ENCODE data around the gene S1PR4.

The S1PR4 gene, protein sequence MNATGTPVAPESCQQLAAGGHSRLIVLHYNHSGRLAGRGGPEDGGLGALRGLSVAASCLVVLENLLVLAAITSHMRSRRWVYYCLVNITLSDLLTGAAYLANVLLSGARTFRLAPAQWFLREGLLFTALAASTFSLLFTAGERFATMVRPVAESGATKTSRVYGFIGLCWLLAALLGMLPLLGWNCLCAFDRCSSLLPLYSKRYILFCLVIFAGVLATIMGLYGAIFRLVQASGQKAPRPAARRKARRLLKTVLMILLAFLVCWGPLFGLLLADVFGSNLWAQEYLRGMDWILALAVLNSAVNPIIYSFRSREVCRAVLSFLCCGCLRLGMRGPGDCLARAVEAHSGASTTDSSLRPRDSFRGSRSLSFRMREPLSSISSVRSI

DNA sequence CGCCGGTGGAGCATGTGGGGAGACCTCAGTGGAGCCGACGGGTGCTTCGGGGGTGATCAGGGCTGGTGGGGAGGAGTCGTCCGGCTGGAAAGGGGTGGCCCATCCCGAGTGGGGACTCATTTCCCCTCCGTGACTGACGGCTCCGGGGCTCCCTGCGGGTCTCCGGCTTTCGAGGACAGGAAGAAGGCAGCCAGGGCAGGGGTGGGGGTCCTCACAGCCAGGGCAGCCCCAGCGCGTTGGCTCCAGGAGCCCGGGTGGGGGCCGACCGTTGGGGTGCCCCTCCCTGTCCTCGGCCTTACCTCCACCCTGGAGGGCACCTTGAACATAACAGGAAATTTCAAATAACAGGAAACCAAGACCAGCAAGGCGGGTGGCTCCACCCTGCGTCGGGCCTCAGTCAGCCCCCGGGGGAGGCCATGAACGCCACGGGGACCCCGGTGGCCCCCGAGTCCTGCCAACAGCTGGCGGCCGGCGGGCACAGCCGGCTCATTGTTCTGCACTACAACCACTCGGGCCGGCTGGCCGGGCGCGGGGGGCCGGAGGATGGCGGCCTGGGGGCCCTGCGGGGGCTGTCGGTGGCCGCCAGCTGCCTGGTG lies at the start of gene S1PR4:
Gene S1PR4, plus strand, starts transcription at position 393 of the 596 bp plus-strand sequence. Its CDS starts 24 bp downstream, at position 417.
- DNase-seq (ENCODE audit: low read depth in 2 of 2): no peak

DNA sequence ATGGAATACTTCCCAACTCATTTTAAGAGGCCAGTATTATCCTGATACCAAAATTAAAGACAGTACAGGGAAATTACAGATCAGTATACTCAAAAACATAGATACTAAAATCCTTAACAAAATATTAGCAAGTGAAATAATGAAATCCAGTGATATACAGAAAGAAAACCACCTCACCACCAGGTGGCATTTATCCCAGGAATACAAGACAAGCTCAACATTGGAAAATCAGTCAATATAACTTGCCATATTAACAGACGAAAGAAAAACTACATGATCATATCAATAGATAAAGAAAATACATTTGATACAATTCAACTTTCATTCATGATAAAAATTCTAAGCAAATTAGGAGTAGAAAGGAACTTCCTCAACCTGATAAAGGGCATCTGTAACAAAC lies 49.5 kb upstream of the S1PR4 start:
- peak; percentile 18 to 24 for DNase-seq (ENCODE audit: low read depth in 2 of 2)

DNA sequence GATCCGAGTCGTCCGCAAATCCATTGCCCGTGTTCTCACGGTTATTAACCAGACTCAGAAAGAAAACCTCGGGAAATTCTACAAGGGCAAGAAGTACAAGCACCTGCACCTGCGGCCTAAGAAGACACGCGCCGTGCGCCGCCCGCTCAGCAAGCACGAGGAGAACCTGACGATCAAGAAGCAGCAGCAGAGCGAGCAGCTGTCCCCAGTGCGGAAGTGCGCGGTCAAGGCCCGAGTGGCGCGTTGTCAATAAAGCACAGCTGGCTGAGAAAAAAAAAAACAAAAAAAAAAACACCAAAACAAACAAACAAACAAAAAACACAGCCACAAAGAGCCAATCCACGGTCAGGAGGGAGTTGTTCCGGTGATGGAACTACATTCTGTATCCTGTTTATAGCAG lies 47.4 kb upstream of the S1PR4 start:
- no peak for DNase-seq (ENCODE audit: low read depth in 2 of 2)

DNA sequence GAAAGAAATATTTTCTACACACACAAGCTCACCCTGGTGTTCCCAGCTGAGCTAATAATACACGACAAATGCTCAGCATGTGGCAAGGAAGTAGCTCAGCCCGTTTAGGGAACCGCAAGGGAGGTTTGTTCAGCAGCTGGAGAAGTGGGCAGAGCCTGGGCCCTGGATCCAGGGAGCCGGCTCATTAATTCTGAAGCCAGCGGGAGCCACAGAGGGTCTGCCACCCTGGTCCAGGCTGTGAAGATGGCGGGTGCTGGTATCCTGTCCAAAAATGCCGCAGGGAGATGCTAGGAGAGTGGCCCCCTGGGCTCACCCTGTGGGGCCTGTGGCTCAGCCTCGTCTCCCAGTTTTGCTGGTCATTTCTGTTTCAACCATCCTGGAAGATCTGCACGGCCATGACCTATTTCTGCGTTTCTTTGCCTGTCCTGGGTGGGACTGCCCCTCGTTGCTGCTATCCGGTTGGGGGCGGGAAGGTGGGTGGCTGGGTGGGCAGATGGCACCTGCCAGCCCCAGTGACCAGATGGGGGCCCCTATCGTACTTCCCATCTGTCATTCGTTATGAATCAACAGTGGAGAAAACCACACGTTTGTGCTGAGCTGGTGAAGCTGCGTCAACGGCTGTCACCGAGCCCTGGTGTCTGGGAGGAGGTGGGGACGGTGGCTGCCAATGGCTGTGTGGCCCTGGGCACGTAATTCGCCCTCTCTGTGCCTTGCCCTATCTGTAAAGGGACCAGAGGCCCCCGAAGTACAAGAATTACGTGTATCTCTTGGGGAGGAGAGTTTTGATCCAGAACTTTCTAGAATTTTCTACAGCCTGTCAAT lies 45.4 kb upstream of the S1PR4 start:
- DNase-seq (ENCODE audit: low read depth in 2 of 2): peak in 1 of 2 experiments; percentile 23

DNA sequence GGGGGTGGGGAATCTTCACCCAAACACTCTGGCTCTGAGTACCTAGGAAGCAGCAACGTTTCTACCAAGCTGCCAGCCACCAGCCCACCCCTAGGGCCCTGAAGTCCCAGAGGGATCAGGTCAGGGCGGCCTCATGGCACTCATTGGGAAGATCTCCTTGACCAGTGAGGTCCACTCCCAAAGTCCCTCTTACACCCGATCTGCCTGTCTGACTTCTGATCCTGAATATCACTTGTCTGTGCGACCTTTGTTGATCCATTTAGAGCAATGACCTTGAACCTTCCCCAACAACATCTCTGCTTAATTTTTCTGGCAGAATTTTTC lies 44.8 kb upstream of the S1PR4 start:
- DNase-seq (ENCODE audit: low read depth in 2 of 2): no peak

DNA sequence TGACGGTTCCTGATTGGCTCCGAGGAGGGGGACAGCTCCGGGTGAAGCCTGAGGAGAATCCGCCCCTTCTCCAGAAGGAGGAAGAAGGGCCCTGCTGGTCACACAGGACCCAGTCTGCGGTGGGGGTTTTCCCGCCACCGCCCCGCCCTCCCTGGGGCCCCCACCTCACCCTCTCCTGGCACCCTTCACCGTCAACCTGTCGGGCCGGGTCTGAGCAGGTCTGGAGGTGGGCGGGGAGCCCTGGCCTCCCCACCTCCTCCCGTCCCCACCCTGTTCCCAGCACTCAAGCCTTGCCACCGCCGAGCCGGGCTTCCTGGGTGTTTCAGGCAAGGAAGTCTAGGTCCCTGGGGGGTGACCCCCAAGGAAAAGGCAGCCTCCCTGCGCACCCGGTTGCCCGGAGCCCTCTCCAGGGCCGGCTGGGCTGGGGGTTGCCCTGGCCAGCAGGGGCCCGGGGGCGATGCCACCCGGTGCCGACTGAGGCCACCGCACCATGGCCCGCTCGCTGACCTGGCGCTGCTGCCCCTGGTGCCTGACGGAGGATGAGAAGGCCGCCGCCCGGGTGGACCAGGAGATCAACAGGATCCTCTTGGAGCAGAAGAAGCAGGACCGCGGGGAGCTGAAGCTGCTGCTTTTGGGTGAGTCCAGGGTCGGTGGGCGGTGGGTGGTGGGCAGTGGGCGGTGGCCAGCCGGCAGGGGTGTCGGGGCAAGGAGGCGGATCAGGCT lies 42.4 kb upstream of the S1PR4 start, which contains the start of gene GNA15:
Gene GNA15, plus strand, starts transcription at position 73 of the 723 bp plus-strand sequence. Its CDS starts 418 bp downstream, at position 491.
- no peak for DNase-seq (ENCODE audit: low read depth in 2 of 2)

DNA sequence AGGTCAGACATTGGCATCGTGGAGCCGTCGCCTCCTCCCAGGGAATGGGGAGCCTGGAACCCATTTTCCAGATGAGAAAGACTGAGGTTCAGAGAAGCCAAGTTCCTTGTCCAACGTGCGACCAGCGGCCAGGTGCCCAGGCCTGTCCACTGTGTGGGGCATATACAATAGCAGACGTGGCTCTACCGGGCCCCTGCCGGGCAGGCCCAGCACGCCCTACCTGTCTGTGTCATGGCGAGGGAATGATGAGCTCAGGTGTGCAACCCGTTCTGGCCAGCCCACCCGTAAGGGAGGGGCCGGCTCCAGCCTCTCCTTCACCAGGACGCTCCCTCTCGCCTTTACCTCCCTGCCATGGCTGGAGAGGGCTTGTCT lies 41.9 kb upstream of the S1PR4 start:
- no peak for DNase-seq (ENCODE audit: low read depth in 2 of 2)

DNA sequence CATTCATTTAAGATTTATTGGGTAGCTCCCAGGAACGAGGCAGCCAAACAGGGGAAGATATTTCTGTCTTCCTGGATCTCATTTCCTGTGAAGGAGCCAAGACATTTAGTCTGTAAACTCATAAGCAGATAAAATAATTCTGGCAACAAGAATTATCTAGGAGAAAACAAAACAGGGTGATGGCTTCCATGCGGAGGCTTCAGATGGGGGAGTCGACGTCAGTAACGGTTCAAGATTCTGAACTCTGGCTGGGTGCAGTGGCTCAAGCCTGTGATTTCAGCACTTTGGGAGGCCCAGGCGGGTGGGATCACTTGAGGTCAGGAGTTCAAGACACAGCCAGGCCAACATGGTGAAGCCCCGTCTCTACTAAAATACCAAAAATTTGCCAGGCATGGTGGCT lies 41.5 kb upstream of the S1PR4 start:
- no peak for DNase-seq (ENCODE audit: low read depth in 2 of 2)

DNA sequence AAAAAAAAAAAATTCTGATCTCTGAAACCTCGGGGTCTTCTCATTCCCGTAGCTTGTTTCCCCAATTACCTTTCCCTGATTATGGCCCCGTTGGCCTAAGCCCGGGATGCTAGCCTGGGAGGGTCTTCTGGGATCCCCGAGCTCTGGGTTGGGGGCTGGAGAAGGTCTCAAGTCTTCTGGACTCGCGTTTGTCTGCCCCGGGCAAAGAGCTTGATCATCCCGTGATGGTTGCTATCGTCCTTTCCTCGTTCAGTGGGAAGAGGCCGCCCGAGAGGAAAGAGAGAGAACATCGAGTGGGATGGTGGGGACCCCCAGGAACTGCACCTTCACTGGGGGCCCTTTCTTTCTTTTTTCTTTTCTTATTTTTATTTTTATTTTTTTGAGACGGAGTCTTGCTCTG lies 40.3 kb upstream of the S1PR4 start:
- no peak for DNase-seq (ENCODE audit: low read depth in 2 of 2)

DNA sequence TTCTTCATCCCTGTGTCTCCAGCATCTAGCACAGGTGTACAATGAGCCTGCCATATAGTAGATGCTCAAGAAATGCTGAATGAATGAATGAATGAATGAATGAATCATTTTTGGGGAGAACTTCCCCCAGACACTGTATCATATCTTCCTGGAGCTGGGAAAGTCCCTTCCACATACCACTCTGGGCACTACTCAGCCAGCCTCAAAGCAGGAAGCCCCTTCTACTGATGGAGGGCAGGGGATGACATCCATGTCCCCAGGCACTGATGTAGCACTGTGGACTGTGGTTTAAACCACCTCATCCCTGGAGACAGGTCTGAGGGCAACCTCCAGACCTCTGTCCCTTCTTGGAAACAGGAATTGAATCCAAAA lies 37.9 kb upstream of the S1PR4 start:
- no peak for DNase-seq (ENCODE audit: low read depth in 2 of 2)

DNA sequence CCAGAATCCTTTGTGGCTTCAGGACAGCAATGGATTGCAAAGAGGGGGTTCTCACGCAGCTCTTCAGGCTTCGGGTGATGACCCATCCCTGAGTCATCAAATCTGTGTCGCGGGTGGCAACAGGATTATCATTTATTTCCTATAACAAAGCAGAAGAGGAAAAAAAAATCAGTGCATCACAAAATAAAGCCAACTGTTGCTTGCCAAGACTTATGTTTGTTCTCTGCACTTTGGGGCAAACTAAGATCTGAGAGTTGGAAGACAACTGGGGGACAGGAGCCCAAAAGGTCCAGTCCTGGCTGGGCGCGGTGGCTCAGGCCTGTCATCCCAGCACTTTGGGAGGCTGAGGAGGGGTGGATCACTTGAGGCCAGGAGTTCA lies 36.3 kb upstream of the S1PR4 start:
- peak; percentile 41 to 53 for DNase-seq (ENCODE audit: low read depth in 2 of 2)

DNA sequence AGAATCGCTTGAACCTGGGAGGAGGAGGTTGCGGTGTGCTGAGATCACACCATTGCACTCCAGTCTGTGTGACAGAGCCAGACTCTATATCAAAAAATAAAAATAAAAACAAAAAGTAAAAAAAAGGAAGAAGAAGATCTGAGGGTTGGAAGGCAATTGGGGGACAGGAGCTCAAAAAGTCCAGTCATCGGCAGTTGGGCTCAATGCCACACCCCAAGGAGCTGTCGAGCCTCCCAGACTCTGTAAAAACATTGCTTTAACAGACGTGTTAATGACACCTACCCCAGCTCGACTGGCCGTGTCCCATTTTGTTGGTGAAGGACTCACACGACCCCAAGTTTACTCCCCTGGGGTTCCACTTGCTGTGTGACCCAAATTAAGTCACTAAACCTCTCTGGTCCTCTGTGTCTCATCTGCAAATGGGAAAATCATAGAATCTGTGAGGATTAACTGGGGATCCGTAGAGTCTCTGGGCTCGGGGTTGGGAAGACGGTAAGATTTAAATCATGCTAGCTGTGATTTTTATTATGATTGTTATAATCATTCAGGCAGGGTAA lies 35.7 kb upstream of the S1PR4 start:
- DNase-seq (ENCODE audit: low read depth in 2 of 2): no peak

DNA sequence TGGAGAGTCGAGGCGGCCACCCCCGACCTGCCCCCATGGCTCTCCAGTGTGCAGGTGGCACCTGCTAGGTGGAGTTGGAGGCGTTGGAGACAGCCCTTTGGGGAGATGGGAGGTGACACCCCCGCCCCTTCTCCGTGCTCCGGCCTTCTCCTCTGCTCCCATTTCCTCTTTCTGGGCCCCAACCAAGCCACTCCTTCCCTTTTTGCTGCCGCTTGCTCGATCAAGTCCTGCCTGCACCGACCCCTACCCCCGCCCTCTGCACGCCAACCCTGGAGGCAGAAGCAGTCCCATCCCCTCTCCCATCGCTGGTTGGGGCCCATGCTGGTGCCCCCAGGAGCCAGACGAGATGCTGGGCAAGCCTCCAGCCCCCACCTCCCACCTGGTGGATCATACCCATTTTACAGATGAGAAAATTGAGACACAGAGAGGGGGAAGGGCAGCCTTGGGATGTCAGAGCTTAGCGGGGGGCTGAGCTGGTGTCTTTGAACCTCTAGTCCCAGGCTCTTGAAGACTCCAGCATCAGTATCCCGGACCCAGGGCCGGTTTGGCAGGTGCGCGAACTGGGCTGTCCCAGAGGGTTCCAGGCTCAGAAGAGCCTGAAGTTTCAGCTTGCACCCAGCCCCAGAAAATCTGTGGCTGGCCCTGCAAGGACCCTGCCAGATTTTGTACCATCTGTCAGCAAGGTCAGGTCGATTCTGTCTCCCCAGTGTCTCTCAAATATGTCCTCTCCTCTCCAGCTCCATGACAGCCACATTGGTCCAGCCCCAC lies 32.5 kb upstream of the S1PR4 start:
- no peak for DNase-seq (ENCODE audit: low read depth in 2 of 2)

DNA sequence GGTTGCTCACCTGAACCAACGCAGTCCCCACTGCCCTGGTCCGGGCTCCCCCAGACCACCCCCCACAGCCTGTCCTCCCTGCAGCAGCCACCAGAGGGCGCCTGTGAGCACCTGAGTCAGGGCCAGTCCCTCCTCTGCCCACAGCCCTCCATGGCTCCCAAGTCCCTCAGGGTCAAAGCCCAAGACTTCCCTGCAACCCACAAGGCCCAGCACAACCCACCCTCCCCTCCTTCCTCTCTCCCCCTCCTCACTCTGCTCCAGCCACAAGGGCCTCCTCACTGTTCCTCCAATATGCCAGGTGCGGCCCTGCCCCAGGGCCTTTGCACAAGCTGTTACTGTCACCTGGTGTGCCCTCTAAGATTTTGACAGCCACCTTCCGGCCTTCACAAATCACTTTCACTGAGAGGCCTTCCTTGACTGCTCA lies 31.9 kb upstream of the S1PR4 start:
- no peak for DNase-seq (ENCODE audit: low read depth in 2 of 2)

DNA sequence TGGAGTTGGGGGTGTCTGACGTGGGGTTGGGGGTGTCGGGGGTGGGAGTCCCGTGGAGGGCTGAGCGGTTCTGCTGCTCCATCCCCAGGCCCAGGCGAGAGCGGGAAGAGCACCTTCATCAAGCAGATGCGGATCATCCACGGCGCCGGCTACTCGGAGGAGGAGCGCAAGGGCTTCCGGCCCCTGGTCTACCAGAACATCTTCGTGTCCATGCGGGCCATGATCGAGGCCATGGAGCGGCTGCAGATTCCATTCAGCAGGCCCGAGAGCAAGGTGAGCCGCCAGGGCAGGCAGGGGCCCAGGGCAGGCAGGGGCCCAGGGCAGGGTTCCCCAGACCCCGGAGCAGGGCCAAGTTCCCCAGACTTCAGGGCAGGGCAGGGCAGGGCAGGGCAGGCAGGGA lies 30.1 kb upstream of the S1PR4 start:
- no peak for DNase-seq (ENCODE audit: low read depth in 2 of 2)

DNA sequence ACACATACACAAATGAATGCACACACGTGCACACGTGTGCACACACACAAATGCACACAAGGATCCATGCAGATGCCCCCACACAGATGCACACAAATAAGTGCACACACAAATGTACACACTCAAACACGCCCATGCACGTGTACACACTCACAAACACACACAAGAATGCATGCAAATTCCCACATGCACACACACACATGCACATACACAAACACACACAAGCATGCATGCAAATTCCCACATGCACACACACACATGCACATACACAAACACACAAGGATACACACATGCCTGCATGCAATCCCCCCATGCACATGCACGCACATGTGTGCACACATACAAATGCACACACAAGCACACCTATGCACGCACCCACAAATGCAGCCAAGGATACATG lies 29.5 kb upstream of the S1PR4 start:
- DNase-seq (ENCODE audit: low read depth in 2 of 2): no peak

DNA sequence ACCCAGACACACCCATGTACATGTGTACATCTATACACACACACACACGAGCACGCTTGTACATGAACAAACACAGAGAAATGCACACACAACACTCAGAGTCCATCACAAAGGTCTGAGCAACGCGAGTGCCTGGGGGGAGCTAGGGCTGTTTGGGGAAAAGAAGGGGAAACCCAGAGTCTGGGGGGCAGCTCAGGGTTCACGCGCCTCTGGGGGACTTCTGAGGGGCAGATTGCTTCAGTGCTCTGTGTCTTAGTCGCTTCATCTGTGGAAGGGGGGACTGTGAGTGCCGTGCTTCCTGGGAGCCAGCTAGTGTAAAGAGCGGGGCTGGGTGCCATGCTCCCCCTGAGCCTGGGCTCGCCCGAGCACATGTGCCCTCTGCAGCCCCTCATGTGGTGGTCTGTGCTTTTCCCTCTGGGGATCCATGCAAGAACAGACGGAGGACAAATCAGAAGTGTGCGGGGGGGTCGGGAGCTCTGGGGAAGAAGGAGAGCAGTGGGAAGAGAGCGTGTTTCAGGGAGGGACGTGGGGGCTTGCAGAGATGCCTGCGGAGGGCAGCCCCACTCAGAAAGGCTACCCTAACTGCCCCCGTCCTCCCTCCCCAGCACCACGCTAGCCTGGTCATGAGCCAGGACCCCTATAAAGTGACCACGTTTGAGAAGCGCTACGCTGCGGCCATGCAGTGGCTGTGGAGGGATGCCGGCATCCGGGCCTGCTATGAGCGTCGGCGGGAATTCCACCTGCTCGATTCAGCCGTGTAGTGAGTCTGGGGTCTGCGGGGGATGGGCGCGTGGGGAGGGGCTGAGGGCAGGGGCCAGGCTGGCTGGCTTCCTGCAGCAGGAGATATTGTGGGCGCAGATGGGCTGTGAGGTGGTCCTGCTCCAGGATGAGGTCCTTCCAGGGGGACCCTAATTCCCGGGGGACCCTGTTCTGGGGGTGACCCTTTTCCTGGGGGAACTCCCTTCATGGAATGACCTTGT lies 28.8 kb upstream of the S1PR4 start:
- DNase-seq (ENCODE audit: low read depth in 2 of 2): no peak

DNA sequence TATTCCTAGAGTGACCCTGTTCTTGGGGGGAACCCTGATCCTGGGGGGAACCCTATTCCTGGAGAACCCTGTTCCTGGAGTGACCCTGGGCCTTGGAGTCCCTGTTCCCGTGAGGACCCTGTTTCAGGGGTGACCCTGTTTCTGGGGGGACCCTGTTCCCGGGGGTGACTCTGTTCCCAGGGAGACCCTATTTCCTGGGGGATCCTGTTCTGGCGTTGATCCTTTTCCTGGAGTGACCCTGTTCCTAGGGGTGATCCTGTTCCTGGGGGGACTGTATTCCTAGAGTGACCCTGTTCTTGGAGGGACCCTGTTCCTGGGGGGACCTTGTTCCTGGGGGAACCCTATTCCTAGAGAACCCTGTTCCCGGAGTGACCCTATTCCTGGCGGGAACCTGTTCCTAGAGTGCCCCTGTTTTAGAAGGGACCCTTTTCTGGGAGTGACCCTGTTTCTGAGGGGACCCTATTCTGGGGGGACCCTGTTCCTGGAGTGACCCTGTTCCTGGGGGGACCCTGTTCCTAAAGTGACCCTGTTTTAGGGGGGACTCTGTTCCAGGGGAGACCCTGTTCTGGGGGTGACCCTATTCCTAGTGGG lies 27.7 kb upstream of the S1PR4 start:
- no peak for DNase-seq (ENCODE audit: low read depth in 2 of 2)
